Sigmoid colon (tissue), 7 donors: ENCODE measurements around the gene GCNT1. TPM values are rescaled to one million over a fixed set of nuclear protein-coding genes. Genes with fewer than 3 reads are reported as not detected.

Experiments used
- DNase-seq: peaks from one replicate; pipeline ENCODE4 v3.0.0-alpha.2; 2019
- H3K27ac ChIP-seq, 4 donors: fragments of 200-600 bp; sonication (generic); one replicate each; pipeline ENCODE4 v1.5.1; 2016 to 2019; ENCODE audit warnings: mild to moderate bottlenecking in 1 of 4
- H3K27me3 ChIP-seq, 3 donors: fragments of 200-600 bp; sonication (generic); one replicate each; pipeline ENCODE4 v1.5.1; 2019; ENCODE audit warnings: mild to moderate bottlenecking in 1 of 3
- H3K36me3 ChIP-seq, 4 donors: fragments of 200-600 bp; sonication (generic); one replicate each; pipeline ENCODE4 v1.5.1; 2016 to 2019
- H3K4me1 ChIP-seq, 4 donors: fragments of 200-600 bp; sonication (generic); one replicate each; pipeline ENCODE4 v1.5.1; 2017 to 2019
- H3K4me3 ChIP-seq, 4 donors: fragments of 200-600 bp; sonication (generic); one replicate each; pipeline ENCODE4 v1.5.1; 2017 to 2019; ENCODE audit warnings: mild to moderate bottlenecking in 2 of 4, moderate library complexity in 1 of 4
- H3K9me3 ChIP-seq, 4 donors: fragments of 200-600 bp in 3 of 4; sonication (generic) in 3 of 4; one replicate each; pipeline versions ENCODE4 v1.5.1 to v1.6.1; 2013 to 2019
- EP300 ChIP-seq, 4 donors: sonication (generic); formaldehyde crosslinking; IDR thresholded peaks; one replicate each; pipeline ENCODE4 v1.6.1; 2017; ENCODE audit warnings: antibody characterized with exemption in 4 of 4
- POLR2A ChIP-seq, 2 donors: fragments of 450-650 bp; IDR thresholded peaks; one replicate each; pipeline ENCODE4 v1.6.1; 2016; ENCODE audit warnings: antibody characterized with exemption in 2 of 2, mild to moderate bottlenecking in 2 of 2, moderate library complexity in 2 of 2
- POLR2AphosphoS5 ChIP-seq, 4 donors: sonication (generic); formaldehyde crosslinking; IDR thresholded peaks; one replicate each; pipeline ENCODE4 v1.6.1; 2017; ENCODE audit warnings: antibody characterized with exemption in 4 of 4
- WGBS, 2 donors: extraction: QIAGEN DNeasy Blood & Tissue Kit; methylation state at CpG; one replicate each; pipeline ENCODE4 v1.1.7; 2013; 5-methylcytosine and 5-hydroxymethylcytosine counted together
- intact Hi-C: fragments of 100-400 bp; cut with DNase I; formaldehyde crosslinking; loops from one replicate; pipeline ENCODE4 v1.15.1; 2023
- polyA plus RNA-seq, 3 donors: library from polyadenylated mRNA; stranded (reverse); fragments of 200-250 nt; gene quantifications; one replicate each; pipeline ENCODE4 v1.2.3, GENCODE V29; 2013
- total RNA-seq, 4 donors: library from RNA; depleted of rRNA; stranded (reverse); fragments of >200 nt; gene quantifications; one replicate each; pipeline ENCODE4 v1.1.0, GENCODE V29; 2016
- TF ChIP-seq, protein P1 (sequence below), 4 experiments: fragments of 450-650 bp in 3 of 4; fragments of 200-600 bp in 1 of 4; IDR thresholded peaks; one replicate each; pipeline ENCODE4 v1.5.1; 2016 to 2019; ENCODE audit warnings: antibody characterized with exemption in 4 of 4, mild to moderate bottlenecking in 3 of 4, moderate library complexity in 2 of 4
- donor health status: healthy with polysubstance abuse.
- donor health status: Bipolar disorder and iron deficiency.
- donor health status: healthy.

The GCNT1 gene
- total and polyA plus RNA-seq, 7 donors: 2.1 to 10.0 (median 5.8) TPM

DNA sequence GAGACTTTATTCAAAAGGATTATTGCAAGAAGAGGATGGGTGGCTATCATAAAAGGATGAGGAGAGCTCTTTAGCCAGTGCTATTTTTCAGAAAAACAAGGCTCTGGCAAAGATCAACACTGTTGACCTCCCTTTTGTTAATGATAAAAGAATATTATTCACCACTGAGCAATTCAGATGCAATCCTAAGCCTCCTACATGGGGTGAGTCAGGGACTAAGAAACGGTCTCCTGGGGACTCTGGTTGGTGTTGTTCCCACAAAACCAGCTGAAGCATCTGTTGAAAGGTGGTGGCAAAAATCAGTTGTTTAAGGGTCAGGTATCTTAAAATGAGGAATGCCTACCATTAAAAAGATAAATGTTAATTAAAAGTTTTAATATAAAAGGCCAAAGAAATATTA lies 7.7 kb upstream of the GCNT1 start:
- TF ChIP-seq EP300 (IDR thresholded peaks at IDR 0.05) (no peak), POLR2AphosphoS5 (IDR thresholded peaks at IDR 0.05) (no peak), POLR2A (IDR thresholded peaks at IDR 0.05) (no peak)
- TF ChIP-seq, protein P1, sequence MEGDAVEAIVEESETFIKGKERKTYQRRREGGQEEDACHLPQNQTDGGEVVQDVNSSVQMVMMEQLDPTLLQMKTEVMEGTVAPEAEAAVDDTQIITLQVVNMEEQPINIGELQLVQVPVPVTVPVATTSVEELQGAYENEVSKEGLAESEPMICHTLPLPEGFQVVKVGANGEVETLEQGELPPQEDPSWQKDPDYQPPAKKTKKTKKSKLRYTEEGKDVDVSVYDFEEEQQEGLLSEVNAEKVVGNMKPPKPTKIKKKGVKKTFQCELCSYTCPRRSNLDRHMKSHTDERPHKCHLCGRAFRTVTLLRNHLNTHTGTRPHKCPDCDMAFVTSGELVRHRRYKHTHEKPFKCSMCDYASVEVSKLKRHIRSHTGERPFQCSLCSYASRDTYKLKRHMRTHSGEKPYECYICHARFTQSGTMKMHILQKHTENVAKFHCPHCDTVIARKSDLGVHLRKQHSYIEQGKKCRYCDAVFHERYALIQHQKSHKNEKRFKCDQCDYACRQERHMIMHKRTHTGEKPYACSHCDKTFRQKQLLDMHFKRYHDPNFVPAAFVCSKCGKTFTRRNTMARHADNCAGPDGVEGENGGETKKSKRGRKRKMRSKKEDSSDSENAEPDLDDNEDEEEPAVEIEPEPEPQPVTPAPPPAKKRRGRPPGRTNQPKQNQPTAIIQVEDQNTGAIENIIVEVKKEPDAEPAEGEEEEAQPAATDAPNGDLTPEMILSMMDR (IDR thresholded peaks at IDR 0.05): no peak
- H3K4me1 ChIP-seq: peaks cover 0 to 7% (median 5%) of the 10 kb centered on the region in 4 donors
- H3K4me3 ChIP-seq: no peak overlapping the region
- H3K27me3 ChIP-seq: no peaks in the 10 kb centered on the region
- H3K9me3 ChIP-seq: no peaks in the 10 kb centered on the region
- H3K36me3 ChIP-seq: no peaks in the 10 kb centered on the region
- DNase-seq: no peak
- H3K27ac ChIP-seq: no peak overlapping the region
- intact Hi-C loops: no loop called here
- WGBS, 2 donors: 71 to 81% methylated on average over 1 of the region's 1 CpG

- no peak for DNase-seq
- H3K27me3 ChIP-seq: no peaks in the 10 kb centered on the region
- no peak for TF ChIP-seq POLR2A (IDR thresholded peaks at IDR 0.05)
- TF ChIP-seq POLR2AphosphoS5 (IDR thresholded peaks at IDR 0.05): no peak
- TF ChIP-seq EP300 (IDR thresholded peaks at IDR 0.05): no peak
- TF ChIP-seq, protein P1 (IDR thresholded peaks at IDR 0.05): no peak
- 78 to 80% methylated on average over 1 of the region's 1 CpG for WGBS, 2 donors
- no peak overlapping the region for H3K27ac ChIP-seq
- H3K4me1 ChIP-seq: peaks cover 0 to 4% (median 2%) of the 10 kb centered on the region in 4 donors
- no peak overlapping the region for H3K4me3 ChIP-seq
- H3K9me3 ChIP-seq: no peaks in the 10 kb centered on the region
- intact Hi-C loops: no loop called here
- no peaks in the 10 kb centered on the region for H3K36me3 ChIP-seq
Measured at GRCh38 chr9:76452839-76453238, 6.1 kb upstream of the GCNT1 start.

DNA sequence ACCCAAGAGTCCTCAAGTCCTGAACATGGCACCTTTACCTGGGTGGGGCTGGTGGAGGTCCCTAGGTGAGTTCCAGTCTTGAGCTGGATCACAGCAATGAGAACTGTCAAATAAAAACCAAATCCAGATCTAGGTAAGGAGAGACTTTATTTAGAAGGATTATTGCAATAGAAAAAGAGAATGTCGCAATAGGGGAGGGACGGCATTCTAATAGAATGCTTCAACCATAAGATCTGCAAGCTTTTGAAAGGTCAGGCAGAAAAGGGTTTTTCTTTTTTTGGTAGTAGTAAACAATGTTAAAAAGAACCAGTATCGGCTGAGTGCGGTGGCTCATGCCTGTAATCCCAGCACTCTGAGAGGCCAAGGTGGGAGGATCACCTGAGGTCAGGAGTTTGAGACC lies 5.2 kb upstream of the GCNT1 start:
- H3K36me3 ChIP-seq: no peaks in the 10 kb centered on the region
- DNase-seq: no peak
- WGBS, 2 donors: 81 to 84% methylated on average over 4 of the region's 4 CpGs
- no peaks in the 10 kb centered on the region for H3K9me3 ChIP-seq
- no peak overlapping the region for H3K4me3 ChIP-seq
- intact Hi-C loops: no loop called here
- H3K27ac ChIP-seq: no peak overlapping the region
- TF ChIP-seq EP300 (IDR thresholded peaks at IDR 0.05) (no peak), POLR2A (IDR thresholded peaks at IDR 0.05) (no peak), POLR2AphosphoS5 (IDR thresholded peaks at IDR 0.05) (no peak)
- TF ChIP-seq, protein P1 (IDR thresholded peaks at IDR 0.05): no peak
- peaks cover 0 to 2% (median under 1%) of the 10 kb centered on the region in 4 donors for H3K4me1 ChIP-seq
- H3K27me3 ChIP-seq: no peaks in the 10 kb centered on the region

- Histone ChIP-seq H3K9me3 (no peaks in the 10 kb centered on the region), H3K36me3 (no peaks in the 10 kb centered on the region), H3K4me1 (peaks cover 0 to 7% (median 3%) of the 10 kb centered on the region in 4 donors), H3K27ac (no peak overlapping the region), H3K27me3 (no peaks in the 10 kb centered on the region), H3K4me3 (no peak overlapping the region)
- TF ChIP-seq POLR2AphosphoS5 (IDR thresholded peaks at IDR 0.05): no peak
- no peak for DNase-seq
- intact Hi-C loops: no loop called here
- WGBS, 2 donors: 44 to 54% methylated on average over 4 of the region's 4 CpGs
Measured at GRCh38 chr9:76454311-76454710, 4.7 kb upstream of the GCNT1 start.

DNA sequence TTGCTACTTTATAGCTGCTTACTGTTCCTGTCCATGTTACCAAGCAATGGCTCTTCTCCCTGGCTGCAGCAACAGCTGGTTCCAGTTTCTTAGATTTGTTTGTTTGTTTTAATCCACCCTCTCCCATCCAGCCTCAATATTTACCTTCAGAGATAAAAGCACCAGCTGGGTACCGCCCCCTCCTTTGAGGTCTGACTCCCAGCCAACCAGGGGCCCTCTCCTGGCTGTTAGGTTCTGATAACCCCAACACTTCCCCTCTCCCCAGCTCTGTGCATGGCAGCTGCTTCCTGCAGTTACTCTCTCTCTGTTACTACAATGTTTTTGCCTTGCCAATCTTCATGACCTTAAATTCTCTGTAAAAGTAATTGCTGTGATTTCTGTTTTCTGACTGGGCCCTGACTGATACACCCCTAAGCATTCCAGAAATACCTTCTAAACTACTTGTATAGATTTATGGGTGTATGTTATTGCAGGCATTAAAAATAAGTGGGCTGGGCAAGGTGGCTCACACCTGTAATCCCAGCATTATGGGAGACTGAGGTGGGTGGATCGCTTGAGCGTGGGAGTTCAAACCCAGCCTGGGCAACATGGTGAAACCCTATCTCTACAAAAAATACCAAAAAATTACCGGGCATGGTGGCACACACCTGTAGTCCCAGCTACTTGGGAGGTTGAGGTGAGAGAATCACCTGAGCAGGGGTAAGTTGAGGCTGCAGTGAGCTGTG lies 2.6 kb upstream of the GCNT1 start:
- 17 to 57% methylated on average over 4 of the region's 4 CpGs for WGBS, 2 donors
- no peaks in the 10 kb centered on the region for H3K9me3 ChIP-seq
- intact Hi-C loops: no loop called here
- no peak overlapping the region for H3K4me3 ChIP-seq
- DNase-seq: no peak
- H3K27me3 ChIP-seq: no peaks in the 10 kb centered on the region
- peaks cover 0 to 21% (median 12%) of the 10 kb centered on the region in 4 donors for H3K4me1 ChIP-seq
- H3K36me3 ChIP-seq: no peaks in the 10 kb centered on the region
- TF ChIP-seq, protein P1 (IDR thresholded peaks at IDR 0.05): no peak
- TF ChIP-seq POLR2AphosphoS5 (IDR thresholded peaks at IDR 0.05) (no peak), POLR2A (IDR thresholded peaks at IDR 0.05) (no peak), EP300 (IDR thresholded peaks at IDR 0.05) (no peak)
- no peak overlapping the region for H3K27ac ChIP-seq
